ENCODE results near the gene MTFR1L.

MTFR1L gene

DNA sequence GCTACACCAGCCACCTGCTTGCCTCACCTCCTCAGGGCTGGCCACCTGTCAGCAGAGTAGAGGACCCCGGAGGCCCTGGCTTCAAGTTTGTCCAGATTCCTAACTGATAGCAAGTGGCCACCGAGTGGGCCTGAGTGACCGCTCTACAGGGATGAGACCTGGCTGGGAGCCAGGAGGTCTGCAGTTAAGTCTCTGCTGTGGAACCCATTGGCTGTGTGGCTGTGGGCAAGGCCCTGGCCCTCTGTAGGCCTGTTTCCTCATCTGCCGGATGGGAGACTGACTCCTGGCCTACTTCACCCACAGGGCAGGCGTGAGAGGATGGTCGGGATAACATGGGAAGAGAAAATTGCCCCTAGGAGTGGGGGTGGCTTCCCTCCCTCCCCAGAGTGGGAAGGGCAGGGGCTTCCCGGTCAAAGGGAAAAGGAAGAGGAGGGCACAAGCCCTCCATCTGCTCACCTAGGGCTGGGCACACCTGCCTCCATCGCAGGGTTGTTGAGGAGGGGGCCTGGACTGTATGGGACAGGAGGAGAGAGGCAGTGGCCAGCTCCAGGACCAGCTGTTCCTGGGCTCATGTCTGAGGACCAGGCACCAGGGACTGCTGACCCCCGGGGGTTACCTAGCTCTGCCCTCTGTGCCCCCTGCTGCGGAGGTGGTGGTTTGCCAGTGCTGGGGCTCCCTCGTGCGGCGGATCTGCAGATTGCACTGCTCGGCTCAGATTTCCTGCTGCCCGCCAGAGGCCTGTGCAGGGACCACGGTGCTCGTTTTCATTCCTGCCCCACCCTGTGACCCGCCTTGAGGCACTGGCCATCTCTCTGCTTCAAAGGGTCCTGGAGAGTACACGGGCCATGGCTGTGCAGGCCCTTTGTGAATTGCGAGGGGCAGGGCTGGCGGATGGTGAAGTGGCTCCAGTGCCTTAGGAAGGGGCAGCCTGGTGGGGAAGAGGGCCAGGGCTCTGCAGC, 9.1 kb upstream of the MTFR1L start:
- peaks cover 12 to 16% of the 10 kb centered on the region in 2 experiments for H3K4me1 ChIP-seq (ENCODE audit: control insufficient read depth in 1 of 2, insufficient read depth in 1 of 2, low read depth in 1 of 2, low read length in 1 of 2)
- H3K4me3 ChIP-seq (ENCODE audit: low read depth in 1 of 2, low read length in 1 of 2): no peak overlapping the region
- TF ChIP-seq, protein P1, sequence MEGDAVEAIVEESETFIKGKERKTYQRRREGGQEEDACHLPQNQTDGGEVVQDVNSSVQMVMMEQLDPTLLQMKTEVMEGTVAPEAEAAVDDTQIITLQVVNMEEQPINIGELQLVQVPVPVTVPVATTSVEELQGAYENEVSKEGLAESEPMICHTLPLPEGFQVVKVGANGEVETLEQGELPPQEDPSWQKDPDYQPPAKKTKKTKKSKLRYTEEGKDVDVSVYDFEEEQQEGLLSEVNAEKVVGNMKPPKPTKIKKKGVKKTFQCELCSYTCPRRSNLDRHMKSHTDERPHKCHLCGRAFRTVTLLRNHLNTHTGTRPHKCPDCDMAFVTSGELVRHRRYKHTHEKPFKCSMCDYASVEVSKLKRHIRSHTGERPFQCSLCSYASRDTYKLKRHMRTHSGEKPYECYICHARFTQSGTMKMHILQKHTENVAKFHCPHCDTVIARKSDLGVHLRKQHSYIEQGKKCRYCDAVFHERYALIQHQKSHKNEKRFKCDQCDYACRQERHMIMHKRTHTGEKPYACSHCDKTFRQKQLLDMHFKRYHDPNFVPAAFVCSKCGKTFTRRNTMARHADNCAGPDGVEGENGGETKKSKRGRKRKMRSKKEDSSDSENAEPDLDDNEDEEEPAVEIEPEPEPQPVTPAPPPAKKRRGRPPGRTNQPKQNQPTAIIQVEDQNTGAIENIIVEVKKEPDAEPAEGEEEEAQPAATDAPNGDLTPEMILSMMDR (IDR thresholded peaks at IDR 0.05): peak; percentile 86
- H3K9me3 ChIP-seq: no peaks in the 10 kb centered on the region
- H3K36me3 ChIP-seq: peaks cover 21% of the 10 kb centered on the region
- no peak overlapping the region for H3K27ac ChIP-seq
- no peaks in the 10 kb centered on the region for H3K27me3 ChIP-seq

DNA sequence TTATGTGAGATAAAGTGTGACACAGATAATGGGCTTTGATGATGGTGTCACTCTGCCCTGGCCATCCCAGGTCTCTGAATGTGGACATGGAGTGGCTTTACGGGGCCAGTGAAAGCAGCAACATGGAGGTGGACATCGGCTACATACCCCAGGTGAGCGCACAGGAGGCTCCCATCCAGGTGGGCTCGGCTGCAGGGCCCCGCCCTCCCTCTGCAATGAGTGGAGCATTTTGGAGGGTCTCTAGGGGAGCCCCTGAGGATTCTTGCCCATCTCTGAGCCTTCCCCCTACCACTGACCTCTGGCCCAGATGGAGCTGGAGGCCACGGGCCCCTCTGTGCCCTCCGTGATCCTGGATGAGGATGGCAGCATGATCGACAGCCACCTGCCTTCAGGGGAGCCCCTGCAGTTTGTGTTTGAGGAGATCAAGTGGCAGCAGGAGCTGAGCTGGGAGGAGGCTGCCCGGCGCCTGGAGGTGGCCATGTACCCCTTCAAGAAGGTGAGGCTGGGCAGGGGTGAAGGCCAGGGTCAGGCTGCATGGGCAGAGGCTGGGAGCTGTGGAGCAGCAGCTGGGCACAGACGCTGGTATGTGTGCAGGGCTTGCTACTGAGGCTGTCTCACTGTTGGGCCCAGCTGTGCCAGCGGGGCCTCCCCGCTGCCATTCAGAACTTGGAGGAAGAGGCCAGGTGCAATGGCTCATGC, 8.2 kb upstream of the MTFR1L start:
- no peak overlapping the region for H3K27ac ChIP-seq
- TF ChIP-seq, protein P1 (IDR thresholded peaks at IDR 0.05): no peak
- H3K27me3 ChIP-seq: no peaks in the 10 kb centered on the region
- H3K4me1 ChIP-seq (ENCODE audit: control insufficient read depth in 1 of 2, insufficient read depth in 1 of 2, low read depth in 1 of 2, low read length in 1 of 2): peaks cover 12 to 16% of the 10 kb centered on the region in 2 experiments
- peaks cover 17% of the 10 kb centered on the region for H3K36me3 ChIP-seq
- no peaks in the 10 kb centered on the region for H3K9me3 ChIP-seq
- H3K4me3 ChIP-seq (ENCODE audit: low read depth in 1 of 2, low read length in 1 of 2): no peak overlapping the region

DNA sequence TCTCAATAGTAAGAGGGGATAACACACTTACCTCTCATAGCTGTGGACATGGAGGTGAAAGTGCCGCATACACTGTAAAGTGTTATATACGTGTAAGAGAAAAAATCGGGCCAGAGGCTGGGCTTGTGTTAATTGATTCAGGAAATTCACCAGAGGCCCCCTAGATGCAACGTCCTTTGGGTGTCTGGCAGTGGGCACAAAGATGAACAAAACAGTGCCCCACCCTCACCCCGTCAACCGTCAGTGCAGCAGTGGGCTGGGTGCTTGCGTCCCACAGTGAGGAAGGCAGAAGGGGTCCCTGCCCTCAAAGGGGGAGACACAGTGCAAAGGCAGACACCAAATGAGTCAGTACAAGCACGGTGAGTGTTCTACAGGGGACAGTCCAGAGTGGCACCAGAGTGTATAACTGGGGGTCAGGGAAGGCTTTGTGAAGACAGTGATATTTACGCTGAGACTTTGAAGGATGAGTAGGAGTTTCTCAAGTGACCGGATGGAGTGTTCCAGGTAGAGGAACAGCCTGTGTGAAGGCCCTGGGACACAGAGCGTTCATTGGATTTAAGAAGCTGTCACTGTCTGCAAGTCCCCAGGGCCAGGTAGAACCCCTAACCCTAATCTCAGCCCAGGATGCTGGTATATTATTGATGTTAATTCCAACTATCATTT, 6.6 kb upstream of the MTFR1L start:
- H3K27ac ChIP-seq: no peak overlapping the region
- peaks cover 17% of the 10 kb centered on the region for H3K36me3 ChIP-seq
- no peak overlapping the region for H3K4me3 ChIP-seq (ENCODE audit: low read depth in 1 of 2, low read length in 1 of 2)
- H3K9me3 ChIP-seq: no peaks in the 10 kb centered on the region
- no peaks in the 10 kb centered on the region for H3K27me3 ChIP-seq
- H3K4me1 ChIP-seq (ENCODE audit: control insufficient read depth in 1 of 2, insufficient read depth in 1 of 2, low read depth in 1 of 2, low read length in 1 of 2): peaks cover 12 to 16% of the 10 kb centered on the region in 2 experiments
- TF ChIP-seq, protein P1 (IDR thresholded peaks at IDR 0.05): no peak

DNA sequence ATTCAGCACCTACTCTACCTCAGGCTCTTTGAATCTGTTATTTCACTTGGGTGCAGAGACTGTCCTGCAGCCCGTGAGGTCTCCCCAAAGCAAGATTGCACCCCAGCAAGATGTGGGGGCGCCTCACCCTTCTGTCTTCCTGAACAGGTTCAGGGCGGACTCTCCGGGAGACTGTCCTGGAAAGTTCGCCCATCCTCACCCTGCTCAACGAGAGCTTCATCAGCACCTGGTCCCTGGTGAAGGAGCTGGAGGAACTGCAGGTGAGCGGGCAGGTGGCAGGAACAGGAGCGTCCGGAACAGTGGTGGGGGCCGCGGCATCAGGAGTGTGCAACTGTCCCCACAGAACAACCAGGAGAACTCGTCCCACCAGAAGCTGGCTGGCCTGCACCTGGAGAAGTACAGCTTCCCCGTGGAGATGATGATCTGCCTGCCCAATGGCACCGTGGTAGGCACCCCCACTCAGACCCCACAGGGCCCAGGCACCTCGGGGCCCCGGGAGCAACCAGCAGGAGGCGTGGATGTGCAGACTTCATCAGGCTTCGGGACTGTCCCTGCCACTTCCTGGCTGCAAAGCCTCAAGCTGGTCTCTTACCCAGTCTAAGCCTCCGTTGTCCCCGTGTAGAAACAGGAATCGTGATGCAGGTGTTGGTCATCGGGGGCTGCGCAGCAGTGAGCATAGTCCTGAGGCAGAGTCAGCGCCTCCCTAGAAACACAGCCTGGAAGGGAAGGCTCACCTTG, 5.9 kb upstream of the MTFR1L start:
- TF ChIP-seq, protein P1 (IDR thresholded peaks at IDR 0.05): no peak
- H3K4me1 ChIP-seq (ENCODE audit: control insufficient read depth in 1 of 2, insufficient read depth in 1 of 2, low read depth in 1 of 2, low read length in 1 of 2): peaks cover 12 to 17% of the 10 kb centered on the region in 2 experiments
- no peak overlapping the region for H3K27ac ChIP-seq
- no peaks in the 10 kb centered on the region for H3K9me3 ChIP-seq
- no peak overlapping the region for H3K4me3 ChIP-seq (ENCODE audit: low read depth in 1 of 2, low read length in 1 of 2)
- peaks cover 17% of the 10 kb centered on the region for H3K36me3 ChIP-seq
- no peaks in the 10 kb centered on the region for H3K27me3 ChIP-seq

DNA sequence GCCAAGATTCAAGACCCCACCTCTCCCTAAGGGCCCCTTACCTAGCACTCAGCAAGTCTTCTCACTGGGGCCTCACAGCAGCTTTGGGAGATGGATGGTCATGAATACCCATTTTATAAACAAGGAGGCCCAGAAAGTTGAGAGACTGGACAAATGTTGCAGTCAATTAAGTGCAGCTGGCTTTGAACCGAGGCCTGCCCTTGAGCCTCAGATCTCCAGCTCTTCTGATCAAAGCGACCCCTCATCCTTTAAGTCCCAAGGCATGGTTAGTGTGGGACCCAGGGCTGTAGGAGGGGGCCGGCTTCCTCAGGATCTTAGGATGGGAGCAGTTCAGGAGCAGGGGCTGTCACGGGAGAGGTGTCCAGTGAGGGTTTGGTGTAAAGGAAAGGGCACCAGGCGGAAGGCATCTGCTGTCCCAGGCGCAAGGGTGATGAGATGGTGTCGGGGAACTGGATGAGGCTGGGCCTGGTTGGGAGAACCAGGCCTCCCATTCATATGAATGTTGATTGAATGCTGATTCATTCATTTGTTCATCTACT, 5.1 kb upstream of the MTFR1L start:
- Histone ChIP-seq H3K27ac (no peak overlapping the region), H3K36me3 (peaks cover 17% of the 10 kb centered on the region), H3K4me1 (ENCODE audit: control insufficient read depth in 1 of 2, insufficient read depth in 1 of 2, low read depth in 1 of 2, low read length in 1 of 2) (peaks cover 12 to 18% of the 10 kb centered on the region in 2 experiments), H3K4me3 (ENCODE audit: low read depth in 1 of 2, low read length in 1 of 2) (no peak overlapping the region), H3K9me3 (no peaks in the 10 kb centered on the region), H3K27me3 (no peaks in the 10 kb centered on the region)
- TF ChIP-seq, protein P1 (IDR thresholded peaks at IDR 0.05): no peak
